D721Med (cell line): ENCODE measurements around the gene SHC2.
"Not testable (repeated sequence)": the region's sequence is repeated elsewhere in the genome, so short reads cannot be mapped to it uniquely, and the experiment has no call there.

Experiments
- DNase-seq: peaks from one replicate; pipeline ENCODE4 v3.0.0; 2011; ENCODE audit warnings: low spot score; ENCODE audit not compliant: insufficient read length
- FAIRE-seq: peaks from 2 replicates; lab custom pipeline; 2011; peaks lifted over from hg19 to GRCh38; lab: Jason Lieb, UNC
- CTCF ChIP-seq: IDR thresholded peaks from 2 replicates; pipeline ENCODE4 v1.5.1; 2012; ENCODE audit warnings: mild to moderate bottlenecking, control low read depth; ENCODE audit not compliant: insufficient read depth; ENCODE audit errors: missing control alignments

The SHC2 gene

DNA sequence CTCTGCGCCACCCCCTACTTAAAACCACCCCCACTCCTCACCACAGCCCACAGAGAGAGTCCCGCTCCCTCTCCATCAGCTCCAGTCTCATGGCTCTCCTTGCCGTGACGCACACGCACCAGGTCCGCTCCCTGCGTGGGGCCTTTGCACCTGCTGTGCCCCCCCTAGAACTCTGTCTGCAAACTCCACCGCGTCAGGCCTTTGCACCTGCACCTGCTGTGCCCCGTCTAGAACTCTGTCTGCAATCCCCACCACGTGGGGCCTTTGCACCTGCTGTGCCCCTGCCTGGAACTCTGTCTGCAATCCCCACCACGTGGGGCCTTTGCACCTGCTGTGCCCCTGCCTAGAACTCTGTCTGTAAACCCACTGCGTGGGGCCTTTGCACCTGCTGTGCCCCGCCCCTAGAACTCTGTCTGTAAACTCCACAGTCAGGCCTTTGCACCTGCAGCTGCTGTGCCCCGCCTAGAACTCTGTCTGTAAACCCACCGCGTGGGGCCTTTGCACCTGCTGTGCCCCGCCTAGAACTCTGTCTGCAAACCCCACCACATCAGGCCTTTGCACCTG, 4.2 kb downstream of the SHC2 start:
- DNase-seq (no peak), FAIRE-seq (no peak)
- no peak for TF ChIP-seq CTCF

GRCh38 chr19:455851-456546, 4.8 kb downstream of the SHC2 start:
- FAIRE-seq (no peak), DNase-seq (no peak)
- TF ChIP-seq CTCF, result no peak

GRCh38 chr19:455031-455705, 5.7 kb downstream of the SHC2 start:
- TF ChIP-seq CTCF, result no peak
- FAIRE-seq (no peak), DNase-seq (no peak)

- FAIRE-seq (no peak), DNase-seq (no peak)
- no peak for TF ChIP-seq CTCF
Observed at GRCh38 chr19:453606-454005, 7.2 kb downstream of the SHC2 start.

DNA sequence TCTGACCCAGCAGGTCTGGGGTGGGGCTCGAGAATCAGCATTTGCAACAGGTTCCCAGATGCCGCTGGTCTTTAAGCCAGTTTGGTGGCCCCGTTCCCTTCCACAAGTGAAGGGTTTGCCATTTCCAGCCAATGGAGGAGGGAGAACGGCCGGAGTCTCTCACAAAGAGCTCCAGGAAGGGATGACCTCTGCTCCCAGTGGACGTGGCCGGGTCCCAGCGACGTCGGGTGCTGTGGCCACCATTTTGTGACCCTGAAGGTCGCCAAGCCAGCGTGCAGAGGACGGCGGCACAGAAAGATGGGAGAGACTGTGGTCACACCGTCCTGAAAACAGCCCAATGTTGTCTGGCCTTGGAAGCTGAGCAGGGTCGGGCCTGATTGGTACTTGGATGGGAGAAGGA, 8.0 kb downstream of the SHC2 start:
- DNase-seq, result no peak
- FAIRE-seq, result no peak
- no peak for TF ChIP-seq CTCF

DNA sequence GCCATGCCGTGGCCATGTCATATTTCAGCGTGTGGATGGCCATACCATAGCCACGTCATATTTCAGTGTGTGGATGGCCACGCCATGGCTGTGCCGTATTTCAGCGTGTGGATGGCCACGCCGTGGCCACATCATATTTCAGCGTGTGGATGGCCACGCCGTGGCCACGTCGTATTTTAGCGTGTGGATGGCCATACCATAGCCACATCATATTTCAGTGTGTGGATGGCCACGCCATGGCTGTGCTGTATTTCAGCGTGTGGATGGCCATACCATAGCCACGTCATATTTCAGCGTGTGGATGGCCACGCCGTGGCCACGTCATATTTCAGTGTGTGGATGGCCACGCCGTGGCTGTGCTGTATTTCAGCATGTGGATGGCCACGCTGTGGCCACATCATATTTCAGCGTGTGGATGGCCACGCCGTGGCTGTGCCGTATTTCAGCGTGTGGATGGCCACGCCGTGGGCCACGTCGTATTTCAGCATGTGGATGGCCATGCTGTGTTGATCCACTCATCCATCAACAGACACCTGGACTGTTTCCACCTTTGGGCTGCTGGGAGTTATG, 9.8 kb downstream of the SHC2 start:
- not testable (repeated sequence) for DNase-seq, FAIRE-seq

GRCh38 chr19:449916-450315, 10.9 kb downstream of the SHC2 start:
- DNase-seq (no peak), FAIRE-seq (no peak)
- no peak for TF ChIP-seq CTCF
